SK-N-SH (cell line): ENCODE results near the gene LYRM4. TPM values are rescaled to one million over a fixed set of nuclear protein-coding genes. Genes with fewer than 3 reads are reported as not detected.

Experiments
- CTCF ChIA-PET: fragments of 300-600, 350-600 bp; formaldehyde crosslinking; extraction: SDS; loops from one replicate; lab custom pipeline; 2021; lab: Yijun Ruan, JAX
- POLR2A ChIA-PET: fragments of 350-600 bp; sonication (Branson Sonifier 250); formaldehyde crosslinking; extraction: SDS; loops from one replicate; lab custom pipeline; 2020; ENCODE audit warnings: antibody characterized with exemption, inconsistent platforms; lab: Yijun Ruan, JAX
- DNase-seq: peaks from one replicate; pipeline ENCODE4 v3.0.0; 2012
- H2AFZ ChIP-seq: fragments of 200-600 bp; sonication (generic); 2 replicates; pipeline ENCODE4 v1.8.1; 2016; ENCODE audit warnings: antibody characterized with exemption, mild to moderate bottlenecking, low read depth
- H3F3A ChIP-seq: fragments of 200-600 bp; sonication (generic); replicated peaks from 2 replicates; pipeline ENCODE3; 2016; ENCODE audit warnings: antibody characterized with exemption, mild to moderate bottlenecking; ENCODE audit not compliant: insufficient read depth
- H3K27ac ChIP-seq, 2 experiments: fragments of 200-500 bp in 1 of 2; fragments of 200-600 bp in 1 of 2; sonication (Bioruptor generic) in 1 of 2; sonication (generic), shearing (Covaris generic) in 1 of 2; 2 replicates each; pipeline versions ENCODE4 v1.5.1 to v1.6.1; 2014 to 2016; ENCODE audit warnings: low read depth in 2 of 2, inconsistent platforms in 1 of 2, low read length in 1 of 2, mild to moderate bottlenecking in 1 of 2, mixed read lengths in 1 of 2
- H3K27me3 ChIP-seq: fragments of 200-600 bp; sonication (generic), shearing (Covaris generic); 2 replicates; pipeline ENCODE4 v1.6.1; 2016; ENCODE audit warnings: mixed run types; ENCODE audit not compliant: insufficient read depth
- H3K36me3 ChIP-seq, 2 experiments: fragments of 200-500 bp in 1 of 2; fragments of 200-600 bp in 1 of 2; sonication (Bioruptor generic) in 1 of 2; sonication (generic) in 1 of 2; replicated peaks in 1 of 2; 2 replicates each; pipeline versions ENCODE3 to v1.5.1; 2014 to 2016; ENCODE audit warnings: low read length in 1 of 2, mild to moderate bottlenecking in 1 of 2; ENCODE audit not compliant: insufficient read depth in 2 of 2, control insufficient read depth in 1 of 2
- H3K4me1 ChIP-seq, 2 experiments: fragments of 200-500 bp in 1 of 2; fragments of 200-600 bp in 1 of 2; sonication (Bioruptor generic) in 1 of 2; sonication (generic), shearing (Covaris generic) in 1 of 2; 2 replicates each; pipeline versions ENCODE4 v1.5.1 to v1.6.1; 2014 to 2016; ENCODE audit warnings: low read depth in 1 of 2, low read length in 1 of 2, mixed run types in 1 of 2; ENCODE audit not compliant: insufficient read depth in 2 of 2, control insufficient read depth in 1 of 2
- H3K4me2 ChIP-seq: fragments of 200-600 bp; sonication (generic), shearing (Covaris generic); 2 replicates; pipeline ENCODE4 v1.6.1; 2017; ENCODE audit warnings: mixed run types
- H3K4me3 ChIP-seq, 2 experiments: fragments of 200-500 bp in 1 of 2; fragments of 200-600 bp in 1 of 2; sonication (Bioruptor generic) in 1 of 2; sonication (generic), shearing (Covaris generic) in 1 of 2; 2 replicates each; pipeline versions ENCODE4 v1.5.1 to v1.8.1; 2014 to 2016; ENCODE audit warnings: low read depth in 2 of 2, inconsistent platforms in 1 of 2, low read length in 1 of 2, mild to moderate bottlenecking in 1 of 2, mixed read lengths in 1 of 2, moderate library complexity in 1 of 2
- H3K79me2 ChIP-seq: fragments of 200-600 bp; sonication (generic); 2 replicates; pipeline ENCODE4 v1.8.1; 2017; ENCODE audit warnings: mild to moderate bottlenecking; ENCODE audit not compliant: insufficient read depth
- H3K9ac ChIP-seq: fragments of 200-600 bp; sonication (generic); 2 replicates; pipeline ENCODE4 v1.6.1; 2017; ENCODE audit warnings: mixed run types
- H3K9me2 ChIP-seq: fragments of 200-600 bp; sonication (generic); 2 replicates; pipeline ENCODE4 v1.6.1; 2017; ENCODE audit warnings: mixed run types
- H3K9me3 ChIP-seq: fragments of 200-600 bp; sonication (generic); 2 replicates; pipeline ENCODE4 v1.6.1; 2017; ENCODE audit warnings: mixed run types, mild to moderate bottlenecking, moderate library complexity
- H4K20me1 ChIP-seq: fragments of 200-600 bp; sonication (generic); 2 replicates; pipeline ENCODE4 v1.6.1; 2017; ENCODE audit warnings: mild to moderate bottlenecking, mixed run types; ENCODE audit not compliant: insufficient read depth
- CHD2 ChIP-seq: fragments of 150-350 bp; IDR thresholded peaks from 2 replicates; pipeline ENCODE4 v1.6.1; 2018; ENCODE audit warnings: low read length; ENCODE audit not compliant: partially characterized antibody
- ELF1 ChIP-seq: IDR thresholded peaks from 2 replicates; pipeline ENCODE4 v1.4.0; 2012
- EP300 ChIP-seq, 2 experiments: IDR thresholded peaks; 2 replicates each; pipeline versions ENCODE4 v1.4.0 to v1.6.1; 2012; ENCODE audit warnings: borderline replicate concordance in 1 of 2, low read depth in 1 of 2, low read length in 1 of 2
- EZH2phosphoT487 ChIP-seq: fragments of 200-600 bp; sonication (generic); IDR thresholded peaks from 2 replicates; pipeline ENCODE4 v1.6.1; 2017; ENCODE audit warnings: low read depth, mixed run types, mild to moderate bottlenecking, antibody characterized with exemption, moderate library complexity, borderline replicate concordance
- FOSL2 ChIP-seq: IDR thresholded peaks from 2 replicates; pipeline ENCODE4 v1.4.0; 2012; ENCODE audit warnings: low read depth, mild to moderate bottlenecking, moderate library complexity, borderline replicate concordance
- GABPA ChIP-seq: IDR thresholded peaks from 2 replicates; pipeline ENCODE4 v1.4.0; 2012; ENCODE audit warnings: low read depth, mild to moderate bottlenecking
- GATA2 ChIP-seq: sonication (generic); formaldehyde crosslinking; IDR thresholded peaks from 2 replicates; pipeline ENCODE4 v1.5.0; 2020; ENCODE audit warnings: mild to moderate bottlenecking, missing genetic modification reagents
- MEF2A ChIP-seq: IDR thresholded peaks from 2 replicates; pipeline ENCODE4 v1.4.0; 2012; ENCODE audit warnings: low read depth, borderline replicate concordance
- MXI1 ChIP-seq: IDR thresholded peaks from 2 replicates; pipeline ENCODE4 v1.6.1; 2012; ENCODE audit warnings: mild to moderate bottlenecking, low read depth, low read length, improper control_type of control experiment
- NFIC ChIP-seq: IDR thresholded peaks from 2 replicates; pipeline ENCODE4 v1.4.0; 2012; ENCODE audit warnings: borderline replicate concordance
- NRF1 ChIP-seq: IDR thresholded peaks from 2 replicates; pipeline ENCODE4 v1.6.1; 2012; ENCODE audit warnings: low read depth, mild to moderate bottlenecking, low read length
- RAD21 ChIP-seq: IDR thresholded peaks from 2 replicates; pipeline ENCODE4 v1.6.1; 2012; ENCODE audit warnings: mild to moderate bottlenecking, low read length
- RCOR1 ChIP-seq: fragments of 150-350 bp; IDR thresholded peaks from 2 replicates; pipeline ENCODE4 v1.6.1; 2017; ENCODE audit warnings: antibody characterized with exemption, low read length
- RXRA ChIP-seq: IDR thresholded peaks from 2 replicates; pipeline ENCODE4 v1.4.0; 2012; ENCODE audit warnings: low read depth, mild to moderate bottlenecking, borderline replicate concordance
- SMC3 ChIP-seq: IDR thresholded peaks from 2 replicates; pipeline ENCODE4 v1.6.1; 2012; ENCODE audit warnings: low read depth, low read length, improper control_type of control experiment
- USF1 ChIP-seq: IDR thresholded peaks from 2 replicates; pipeline ENCODE4 v1.4.0; 2012; ENCODE audit warnings: low read depth, borderline replicate concordance
- YY1 ChIP-seq: IDR thresholded peaks from 2 replicates; pipeline ENCODE4 v1.4.0; 2012; ENCODE audit warnings: low read depth, mild to moderate bottlenecking
- WGBS: methylation state at CpG from one replicate; pipeline ENCODE4 v1.1.6; 2017; ENCODE audit warnings: low lambda C conversion rate; 5-methylcytosine and 5-hydroxymethylcytosine counted together
- polyA plus RNA-seq, 3 experiments: library from polyadenylated mRNA; depleted of rRNA; stranded (reverse); fragments of >200 nt; gene quantifications; 2 replicates each; pipeline ENCODE4 v1.2.3, GENCODE V29; 2012
- TF ChIP-seq, protein P1 (sequence below): IDR thresholded peaks from 2 replicates; pipeline ENCODE4 v1.6.1; 2012; ENCODE audit warnings: mild to moderate bottlenecking, low read depth, low read length, moderate library complexity

Gene LYRM4
- polyA plus RNA-seq, 1 of the 3 experiments (the other 2 are of a cell fraction) = 37.2 TPM

- TF ChIP-seq USF1 (no peak), NFIC (no peak), GABPA (no peak), CHD2 (no peak), GATA2 (CRISPR knock-in tag) (no peak), FOSL2 (no peak), NRF1 (no peak)
Measured at GRCh38 chr6:5247201-5247600, 13.5 kb downstream of the LYRM4 start (continued).

DNA sequence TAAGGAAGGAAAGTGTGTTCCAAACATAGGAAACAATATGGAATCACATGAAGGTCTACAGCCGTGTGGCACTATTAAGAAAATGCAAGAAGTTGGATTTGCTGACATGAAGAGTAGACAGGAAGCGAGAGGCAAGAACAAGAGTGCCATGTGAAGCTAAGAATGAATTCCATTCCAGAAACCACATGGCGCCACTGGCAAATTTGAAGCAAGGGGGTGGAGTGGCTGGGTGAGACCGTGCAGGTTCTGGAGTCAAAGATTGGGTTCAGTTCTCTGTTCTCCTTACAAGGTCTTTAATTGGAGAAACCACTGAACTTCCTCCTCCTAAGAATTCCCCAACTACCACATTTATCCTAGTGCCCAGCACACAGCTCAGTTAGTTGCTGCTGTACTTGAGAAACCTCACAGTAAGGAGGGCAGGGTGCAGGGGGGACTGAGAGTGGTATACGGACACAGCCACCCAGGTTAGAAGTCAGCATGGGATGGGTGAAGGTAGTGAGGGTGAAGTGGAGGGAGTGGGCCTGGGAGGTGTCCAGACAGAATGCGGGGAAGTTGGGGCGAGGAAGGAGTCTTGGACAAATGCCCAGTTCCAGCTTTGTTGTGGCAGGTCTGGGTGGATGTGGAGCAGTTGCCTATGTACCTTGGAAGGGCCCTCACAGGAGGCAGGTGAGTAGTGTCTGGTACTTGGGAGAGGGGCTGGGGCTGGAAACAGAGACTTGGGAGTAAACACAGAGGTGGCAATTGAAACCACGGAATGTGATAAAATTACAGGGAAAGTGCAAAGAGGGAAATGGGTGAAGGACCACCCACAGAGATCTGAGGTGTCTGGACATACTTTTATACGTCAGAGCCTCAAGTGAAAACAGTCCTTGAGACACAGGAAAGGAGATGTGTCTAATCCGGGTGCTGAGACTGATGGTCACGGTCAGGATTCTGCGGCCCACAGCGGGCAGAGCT lies 14.3 kb downstream of the LYRM4 start:
- Histone ChIP-seq H3K4me1 (peaks cover 0 to 2% of the 10 kb centered on the region in 2 experiments; a peak in 3 of 4 replicates), H2AFZ (no peak overlapping the region), H3K79me2 (peaks cover 22% of the 10 kb centered on the region), H3K36me3 (peaks cover under 1 to 4% of the 10 kb centered on the region in 2 experiments), H3K27ac (no peak overlapping the region), H3K9me3 (no peaks in the 10 kb centered on the region), H3F3A (no peaks in the 10 kb centered on the region), H3K27me3 (no peaks in the 10 kb centered on the region), H3K9ac (no peak overlapping the region), H3K9me2 (no peaks in the 10 kb centered on the region), H3K4me2 (no peak overlapping the region), H3K4me3 (no peak overlapping the region), H4K20me1 (peaks cover 7% of the 10 kb centered on the region; the same call in 1 of the 2 replicates)
- no peak for DNase-seq
- ChIA-PET POLR2A (no interaction called here), CTCF (interaction anchor here (0.8 to 1.3 kb wide), 2 partner anchors 102 to 103 kb away, joined by 3 read pairs; no protein-coding TSS in a partner anchor)
- 91% methylated on average over 9 of the region's 13 CpGs for WGBS
- TF ChIP-seq, protein P1, sequence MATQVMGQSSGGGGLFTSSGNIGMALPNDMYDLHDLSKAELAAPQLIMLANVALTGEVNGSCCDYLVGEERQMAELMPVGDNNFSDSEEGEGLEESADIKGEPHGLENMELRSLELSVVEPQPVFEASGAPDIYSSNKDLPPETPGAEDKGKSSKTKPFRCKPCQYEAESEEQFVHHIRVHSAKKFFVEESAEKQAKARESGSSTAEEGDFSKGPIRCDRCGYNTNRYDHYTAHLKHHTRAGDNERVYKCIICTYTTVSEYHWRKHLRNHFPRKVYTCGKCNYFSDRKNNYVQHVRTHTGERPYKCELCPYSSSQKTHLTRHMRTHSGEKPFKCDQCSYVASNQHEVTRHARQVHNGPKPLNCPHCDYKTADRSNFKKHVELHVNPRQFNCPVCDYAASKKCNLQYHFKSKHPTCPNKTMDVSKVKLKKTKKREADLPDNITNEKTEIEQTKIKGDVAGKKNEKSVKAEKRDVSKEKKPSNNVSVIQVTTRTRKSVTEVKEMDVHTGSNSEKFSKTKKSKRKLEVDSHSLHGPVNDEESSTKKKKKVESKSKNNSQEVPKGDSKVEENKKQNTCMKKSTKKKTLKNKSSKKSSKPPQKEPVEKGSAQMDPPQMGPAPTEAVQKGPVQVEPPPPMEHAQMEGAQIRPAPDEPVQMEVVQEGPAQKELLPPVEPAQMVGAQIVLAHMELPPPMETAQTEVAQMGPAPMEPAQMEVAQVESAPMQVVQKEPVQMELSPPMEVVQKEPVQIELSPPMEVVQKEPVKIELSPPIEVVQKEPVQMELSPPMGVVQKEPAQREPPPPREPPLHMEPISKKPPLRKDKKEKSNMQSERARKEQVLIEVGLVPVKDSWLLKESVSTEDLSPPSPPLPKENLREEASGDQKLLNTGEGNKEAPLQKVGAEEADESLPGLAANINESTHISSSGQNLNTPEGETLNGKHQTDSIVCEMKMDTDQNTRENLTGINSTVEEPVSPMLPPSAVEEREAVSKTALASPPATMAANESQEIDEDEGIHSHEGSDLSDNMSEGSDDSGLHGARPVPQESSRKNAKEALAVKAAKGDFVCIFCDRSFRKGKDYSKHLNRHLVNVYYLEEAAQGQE = no peak
- TF ChIP-seq MXI1 = no peak
- TF ChIP-seq RXRA = no peak
- no peak for TF ChIP-seq MEF2A
- no peak for TF ChIP-seq RCOR1
- no peak for TF ChIP-seq FOSL2
- no peak for TF ChIP-seq YY1
- no peak for TF ChIP-seq GATA2 (CRISPR knock-in tag)
- no peak for TF ChIP-seq EP300 (IDR thresholded peaks at IDR 0.05; ENCODE audit: borderline replicate concordance in 1 of 2, low read depth in 1 of 2, low read length in 1 of 2)
- no peak for TF ChIP-seq RAD21
- no peak for TF ChIP-seq EZH2phosphoT487
- TF ChIP-seq SMC3 = no peak
- no peak for TF ChIP-seq ELF1
